Muscle of leg (tissue), 11 donors: ENCODE results near the gene DUSP15. TPM values are rescaled to one million over a fixed set of nuclear protein-coding genes. Genes with fewer than 3 reads are reported as not detected.

Source experiments
- DNase-seq: peaks from one replicate; pipeline ENCODE4 v3.0.0; 2013
- H3K27ac ChIP-seq: one replicate; pipeline ENCODE4 v1.5.1; 2013; ENCODE audit warnings: mild to moderate bottlenecking, low read length, control low read depth
- H3K27me3 ChIP-seq: one replicate; pipeline ENCODE4 v1.6.1; 2013; ENCODE audit warnings: low read length; ENCODE audit not compliant: control insufficient read depth, insufficient read depth
- H3K36me3 ChIP-seq: one replicate; pipeline ENCODE4 v1.6.1; 2013; ENCODE audit warnings: low read length; ENCODE audit not compliant: control insufficient read depth, insufficient read depth
- H3K4me1 ChIP-seq: one replicate; pipeline ENCODE4 v1.6.1; 2013; ENCODE audit warnings: low read length; ENCODE audit not compliant: control insufficient read depth, insufficient read depth
- H3K4me3 ChIP-seq: one replicate; pipeline ENCODE4 v1.5.1; 2013; ENCODE audit warnings: low read length, control low read depth
- H3K9me3 ChIP-seq: replicated peaks from 2 replicates; pipeline ENCODE4 v1.6.1; 2013; ENCODE audit warnings: low read depth, low read length; ENCODE audit not compliant: control insufficient read depth
- WGBS: methylation state at CpG from one replicate; pipeline ENCODE4 v1.1.5; 2013; ENCODE audit warnings: missing lambda C conversion rate; ENCODE audit not compliant: insufficient coverage; 5-methylcytosine and 5-hydroxymethylcytosine counted together
- polyA plus RNA-seq, 8 donors: library from polyadenylated mRNA; unstranded; fragments of 120-200 nt; gene quantifications; one replicate each; pipeline versions ENCODE4 v1.2.1 to v1.2.3, GENCODE V29; 2013; ENCODE audit warnings: inconsistent platforms in 1 of 8, low replicate concordance in 1 of 8; ENCODE audit not compliant: insufficient read length in 8 of 8, insufficient read depth in 1 of 8
- total RNA-seq: library from RNA; stranded (reverse); fragments of 120-200 nt; gene quantifications from one replicate; pipeline ENCODE4 v1.2.4, GENCODE V29; 2013

The DUSP15 gene
- total and polyA plus RNA-seq, 9 donors = 1.6 to 5.1 (median 2.4) TPM

- Histone ChIP-seq H3K27me3 (no peaks in the 10 kb centered on the region), H3K36me3 (no peaks in the 10 kb centered on the region), H3K4me1 (no peaks in the 10 kb centered on the region), H3K9me3 (no peaks in the 10 kb centered on the region), H3K27ac (no peak overlapping the region), H3K4me3 (no peak overlapping the region)
- DNase-seq = peak; percentile 85
- WGBS = 52% methylated on average over 6 of the region's 8 CpGs
Observed at GRCh38 chr20:31894980-31895675, 24.8 kb upstream of the DUSP15 start.

GRCh38 chr20:31890646-31891045, 20.3 kb upstream of the DUSP15 start:
- H3K4me3 ChIP-seq = no peak overlapping the region
- H3K27ac ChIP-seq = no peak overlapping the region
- H3K4me1 ChIP-seq = no peaks in the 10 kb centered on the region
- WGBS = 61% methylated on average over 2 of the region's 8 CpGs
- no peaks in the 10 kb centered on the region for H3K36me3 ChIP-seq
- DNase-seq = no peak
- H3K27me3 ChIP-seq = no peaks in the 10 kb centered on the region
- no peaks in the 10 kb centered on the region for H3K9me3 ChIP-seq

- Histone ChIP-seq H3K36me3 (no peaks in the 10 kb centered on the region), H3K27ac (no peak overlapping the region), H3K9me3 (no peaks in the 10 kb centered on the region), H3K4me3 (no peak overlapping the region), H3K4me1 (peaks cover 9% of the 10 kb centered on the region), H3K27me3 (peaks cover 5% of the 10 kb centered on the region)
- DNase-seq = no peak
Observed at GRCh38 chr20:31883829-31884228, 13.5 kb upstream of the DUSP15 start.

- Histone ChIP-seq H3K27ac (no peak overlapping the region), H3K9me3 (peaks cover 2% of the 10 kb centered on the region), H3K27me3 (peaks cover 5% of the 10 kb centered on the region), H3K4me1 (peaks cover 9% of the 10 kb centered on the region), H3K4me3 (no peak overlapping the region), H3K36me3 (no peaks in the 10 kb centered on the region)
- DNase-seq = no peak
- WGBS = 57% methylated on average over 5 of the region's 5 CpGs
Observed at GRCh38 chr20:31881945-31882344, 11.6 kb upstream of the DUSP15 start.

- WGBS = 6% methylated on average over 20 of the region's 45 CpGs
- H3K4me3 ChIP-seq = peak overlapping the region; percentile 55
- H3K4me1 ChIP-seq = peaks cover 9% of the 10 kb centered on the region
- H3K27ac ChIP-seq = peak overlapping the region; percentile 65
- peaks cover 2% of the 10 kb centered on the region for H3K9me3 ChIP-seq
- DNase-seq = peak; percentile 94
- H3K36me3 ChIP-seq = no peaks in the 10 kb centered on the region
- peaks cover 5% of the 10 kb centered on the region for H3K27me3 ChIP-seq
Observed at GRCh38 chr20:31879143-31879987, 9.0 kb upstream of the DUSP15 start.

- peaks cover 5% of the 10 kb centered on the region for H3K27me3 ChIP-seq
- peaks cover 2% of the 10 kb centered on the region for H3K9me3 ChIP-seq
- H3K27ac ChIP-seq = no peak overlapping the region
- no peaks in the 10 kb centered on the region for H3K36me3 ChIP-seq
- DNase-seq = no peak
- H3K4me3 ChIP-seq = no peak overlapping the region
- peaks cover 9% of the 10 kb centered on the region for H3K4me1 ChIP-seq
Observed at GRCh38 chr20:31877684-31878083, 7.4 kb upstream of the DUSP15 start.

GRCh38 chr20:31875671-31876070, 5.3 kb upstream of the DUSP15 start:
- DNase-seq = no peak
- no peak overlapping the region for H3K27ac ChIP-seq
- H3K36me3 ChIP-seq = no peaks in the 10 kb centered on the region
- H3K4me1 ChIP-seq = peaks cover 13% of the 10 kb centered on the region
- H3K27me3 ChIP-seq = peaks cover 15% of the 10 kb centered on the region
- H3K9me3 ChIP-seq = peaks cover 2% of the 10 kb centered on the region
- no CpG with 5 or more reads among the region's 2 CpGs for WGBS
- no peak overlapping the region for H3K4me3 ChIP-seq

GRCh38 chr20:31872406-31872805, 2.1 kb upstream of the DUSP15 start:
- 63% methylated on average over 2 of the region's 6 CpGs for WGBS
- Histone ChIP-seq H3K4me3 (no peak overlapping the region), H3K4me1 (peaks cover 13% of the 10 kb centered on the region), H3K27me3 (peaks cover 20% of the 10 kb centered on the region), H3K36me3 (no peaks in the 10 kb centered on the region), H3K9me3 (no peaks in the 10 kb centered on the region), H3K27ac (no peak overlapping the region)
- no peak for DNase-seq

- DNase-seq = no peak
- no peak overlapping the region for H3K4me3 ChIP-seq
- no CpG with 5 or more reads among the region's 1 CpG for WGBS
- no peaks in the 10 kb centered on the region for H3K36me3 ChIP-seq
- H3K9me3 ChIP-seq = no peaks in the 10 kb centered on the region
- H3K27me3 ChIP-seq = peaks cover 20% of the 10 kb centered on the region
- H3K27ac ChIP-seq = no peak overlapping the region
- H3K4me1 ChIP-seq = peaks cover 13% of the 10 kb centered on the region
Observed at GRCh38 chr20:31871618-31871954, 1.3 kb upstream of the DUSP15 start.

- H3K27me3 ChIP-seq = peaks cover 20% of the 10 kb centered on the region
- H3K9me3 ChIP-seq = no peaks in the 10 kb centered on the region
- no peaks in the 10 kb centered on the region for H3K36me3 ChIP-seq
- H3K27ac ChIP-seq = no peak overlapping the region
- DNase-seq = no peak
- H3K4me3 ChIP-seq = peak overlapping the region; percentile 36
- H3K4me1 ChIP-seq = peaks cover 13% of the 10 kb centered on the region
- 3% methylated on average over 17 of the region's 24 CpGs for whole genome bisulfite sequencing
Observed at GRCh38 chr20:31870726-31871617, 645 bp upstream of the DUSP15 start.
